CD4-positive, alpha-beta memory T cell (primary cell): Measurements from ENCODE around the gene ATP2B2. TPM values are rescaled to one million over a fixed set of nuclear protein-coding genes. Genes with fewer than 3 reads are reported as not detected.

Experiments
- CTCF ChIA-PET: fragments of 350-600 bp; sonication (Branson Sonifier 250); formaldehyde crosslinking; loops from one replicate; lab custom pipeline; 2021; ENCODE audit warnings: inconsistent platforms; ENCODE audit not compliant: partially characterized antibody; lab: Charles Lee
- POLR2A ChIA-PET: fragments of 350-600 bp; sonication (Branson Sonifier 250); formaldehyde crosslinking; loops from one replicate; lab custom pipeline; 2021; ENCODE audit not compliant: partially characterized antibody; lab: Charles Lee
- DNase-seq, 5 donors: peaks; one replicate each; pipeline versions ENCODE4 v3.0.0 to v3.0.0-alpha.2; 2020 to 2022; ENCODE audit warnings: mixed read lengths in 1 of 5
- H3K27ac ChIP-seq: one replicate; pipeline ENCODE4 v1.7.0; 2013; ENCODE audit warnings: low read depth, low read length
- H3K27me3 ChIP-seq: 2 replicates; pipeline ENCODE4 v1.7.0; 2013; ENCODE audit warnings: mild to moderate bottlenecking, low read length, moderate library complexity; ENCODE audit not compliant: insufficient read depth
- H3K36me3 ChIP-seq: 2 replicates; pipeline ENCODE4 v1.7.0; 2013; ENCODE audit warnings: mild to moderate bottlenecking, low read length, moderate library complexity; ENCODE audit not compliant: insufficient read depth
- H3K4me1 ChIP-seq: 2 replicates; pipeline ENCODE4 v1.7.0; 2013; ENCODE audit warnings: mild to moderate bottlenecking, low read length, moderate library complexity; ENCODE audit not compliant: insufficient read depth
- H3K4me3 ChIP-seq, 2 donors: one replicate each; pipeline ENCODE4 v1.7.0; 2013; ENCODE audit warnings: low read length in 2 of 2, mild to moderate bottlenecking in 1 of 2
- H3K9me3 ChIP-seq, 2 donors: one replicate each; pipeline ENCODE4 v1.7.0; 2013; ENCODE audit warnings: low read length in 2 of 2, control low read depth in 1 of 2; ENCODE audit not compliant: control insufficient read depth in 1 of 2
- H3K27ac Mint-ChIP-seq, 7 donors: one replicate each; pipeline ENCODE4 v1.8.0; 2020 to 2021; ENCODE audit warnings: mixed read lengths in 7 of 7, mild to moderate bottlenecking in 6 of 7, inconsistent platforms in 3 of 7, moderate library complexity in 3 of 7
- H3K27me3 Mint-ChIP-seq, 2 donors: one replicate each; pipeline ENCODE4 v1.8.0; 2020 to 2021; ENCODE audit warnings: mixed read lengths in 2 of 2
- H3K36me3 Mint-ChIP-seq, 2 donors: one replicate each; pipeline ENCODE4 v1.8.0; 2020 to 2021; ENCODE audit warnings: mixed read lengths in 2 of 2, inconsistent platforms in 1 of 2, mild to moderate bottlenecking in 1 of 2
- H3K4me1 Mint-ChIP-seq, 4 donors: one replicate each; pipeline ENCODE4 v1.8.0; 2020 to 2021; ENCODE audit warnings: mixed read lengths in 4 of 4, mild to moderate bottlenecking in 1 of 4
- H3K4me3 Mint-ChIP-seq, 8 donors: one replicate each; pipeline ENCODE4 v1.8.0; 2020 to 2021; ENCODE audit warnings: mixed read lengths in 8 of 8, mild to moderate bottlenecking in 7 of 8, moderate library complexity in 6 of 8, inconsistent platforms in 3 of 8
- H3K9me3 Mint-ChIP-seq, 8 donors: one replicate each; pipeline ENCODE4 v1.8.0; 2020 to 2021; ENCODE audit warnings: mixed read lengths in 8 of 8, mild to moderate bottlenecking in 5 of 8, inconsistent platforms in 3 of 8, moderate library complexity in 1 of 8
- intact Hi-C: fragments of 100-400 bp; cut with micrococcal nuclease; formaldehyde crosslinking; loops from one replicate; pipeline ENCODE4 v1.15.1; 2023
- polyA plus RNA-seq, 2 donors: library from polyadenylated mRNA; unstranded; fragments of 300-500 nt; fragmentation: Illumina TruSeq; gene quantifications; one replicate each; pipeline ENCODE4 v1.2.3, GENCODE V29; 2021
- total RNA-seq, 2 experiments: library from RNA; stranded (reverse); gene quantifications; one replicate each; pipeline ENCODE4 v1.2.3, GENCODE V29; 2021

ATP2B2 gene
- total and polyA plus RNA-seq, 4 experiments from 2014 or later, result not detected

DNA sequence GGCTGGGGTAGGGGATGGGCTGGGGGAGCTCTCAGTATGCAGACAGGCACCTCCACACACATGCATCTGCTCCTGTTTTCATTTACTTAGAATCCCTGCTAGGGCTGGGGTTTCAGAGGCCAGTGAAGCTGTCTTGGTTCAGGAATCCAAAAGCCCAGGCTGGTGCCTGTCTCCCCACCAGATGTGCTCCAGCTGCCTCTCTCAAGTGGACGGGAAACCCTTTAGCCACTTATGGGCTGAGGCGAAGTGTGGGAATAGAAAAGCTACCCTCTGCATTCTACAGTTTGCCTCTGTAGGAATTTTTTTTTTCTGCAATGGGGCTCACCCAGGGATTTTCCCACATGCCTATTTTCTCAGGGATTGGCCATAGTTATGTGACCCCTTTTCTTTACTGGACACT, 72.5 kb downstream of the ATP2B2 start:
- H3K9me3 ChIP-seq, result no peaks in the 10 kb centered on the region
- Mint-ChIP-seq H3K36me3 (no peaks in the 10 kb centered on the region), H3K27me3 (peaks cover 0 to 3% of the 10 kb centered on the region in 2 donors), H3K27ac (no peak overlapping the region), H3K4me1 (peaks cover 6 to 18% (median 15%) of the 10 kb centered on the region in 4 donors), H3K4me3 (no peak overlapping the region), H3K9me3 (no peaks in the 10 kb centered on the region)
- intact Hi-C loops, result no loop called here
- CTCF ChIA-PET, result no interaction called here
- H3K27me3 ChIP-seq, result no peaks in the 10 kb centered on the region
- no peak overlapping the region for H3K4me3 ChIP-seq
- POLR2A ChIA-PET, result interaction anchor here (1.3 kb wide), 1 partner anchor 37 kb away, joined by 4 read pairs; no protein-coding TSS in a partner anchor
- H3K4me1 ChIP-seq, result peaks cover 18% of the 10 kb centered on the region
- DNase-seq, result no peak
- H3K27ac ChIP-seq, result no peak overlapping the region
- no peaks in the 10 kb centered on the region for H3K36me3 ChIP-seq

DNA sequence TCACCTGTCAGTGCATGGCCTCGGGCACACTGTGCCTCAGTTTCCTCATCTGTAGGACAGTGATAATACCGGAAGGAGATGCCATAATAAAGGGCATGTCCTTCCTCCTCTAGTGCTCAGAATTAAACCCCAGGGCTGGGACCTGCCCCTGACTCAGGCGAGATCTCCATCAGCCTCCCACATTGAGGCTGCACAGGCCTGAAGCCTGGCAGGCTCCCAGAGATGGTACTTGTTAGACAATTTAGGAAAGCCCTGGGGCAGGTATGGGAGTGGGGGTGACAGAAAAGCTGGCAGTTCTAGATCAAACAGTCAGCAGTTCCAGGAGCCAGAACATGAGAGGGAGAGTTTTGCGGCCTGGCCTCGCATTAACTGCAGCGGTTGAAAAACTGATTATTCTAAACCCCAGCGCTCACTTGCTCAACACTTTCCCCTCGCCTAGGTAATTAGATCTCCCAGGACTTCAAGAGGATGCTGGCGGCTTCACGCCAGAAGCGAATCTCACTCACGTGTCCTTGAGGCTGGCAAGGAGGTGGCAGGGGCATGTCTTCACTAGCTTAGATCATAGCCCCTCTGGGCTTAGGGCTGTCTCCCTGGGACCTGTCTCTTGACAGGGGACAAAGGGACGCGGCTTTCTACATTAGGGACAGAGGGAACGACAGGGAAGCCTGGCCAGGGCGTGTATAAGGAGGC, 73.1 kb downstream of the ATP2B2 start:
- Mint-ChIP-seq H3K27me3 (peaks cover 0 to 3% of the 10 kb centered on the region in 2 donors), H3K4me3 (no peak overlapping the region), H3K27ac (peak overlapping the region in 1 of 7 donors; percentile 53), H3K36me3 (no peaks in the 10 kb centered on the region), H3K9me3 (no peaks in the 10 kb centered on the region), H3K4me1 (peaks cover 1 to 12% (median 10%) of the 10 kb centered on the region in 4 donors)
- no peaks in the 10 kb centered on the region for H3K9me3 ChIP-seq
- intact Hi-C loops, result no loop called here
- peaks cover 12% of the 10 kb centered on the region for H3K4me1 ChIP-seq
- ChIA-PET POLR2A (no interaction called here), CTCF (interaction anchor here (0.9 kb wide), 1 partner anchor 19 kb away, joined by 3 read pairs; no protein-coding TSS in a partner anchor)
- DNase-seq, result no peak
- no peaks in the 10 kb centered on the region for H3K27me3 ChIP-seq
- H3K27ac ChIP-seq, result no peak overlapping the region
- no peak overlapping the region for H3K4me3 ChIP-seq
- H3K36me3 ChIP-seq, result no peaks in the 10 kb centered on the region

DNA sequence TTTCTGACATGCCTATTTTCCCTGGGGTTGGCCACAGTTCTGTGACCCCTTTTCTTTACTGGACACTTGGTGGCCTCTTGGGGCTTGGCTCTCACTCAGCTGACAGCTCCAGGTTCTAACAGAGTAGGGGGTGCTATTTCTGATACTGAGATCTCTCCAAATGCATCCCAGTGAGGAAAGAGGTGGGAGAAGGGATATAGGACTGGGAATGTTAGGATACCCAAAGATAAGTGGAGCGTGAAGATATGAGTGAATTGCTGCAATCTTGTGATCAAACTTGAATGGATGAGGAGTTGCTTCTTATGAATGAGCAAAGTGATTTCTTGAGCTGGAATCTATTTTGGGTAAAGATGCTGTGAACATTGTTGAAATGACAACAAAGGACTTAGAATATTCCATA, 74.6 kb downstream of the ATP2B2 start:
- intact Hi-C loops, result no loop called here
- Histone ChIP-seq H3K4me3 (no peak overlapping the region), H3K9me3 (no peaks in the 10 kb centered on the region), H3K27ac (no peak overlapping the region), H3K4me1 (no peaks in the 10 kb centered on the region), H3K27me3 (no peaks in the 10 kb centered on the region), H3K36me3 (no peaks in the 10 kb centered on the region)
- H3K4me1 Mint-ChIP-seq, result no peaks in the 10 kb centered on the region
- DNase-seq, result no peak
- peaks cover 0 to 3% of the 10 kb centered on the region in 2 donors for H3K27me3 Mint-ChIP-seq
- H3K27ac Mint-ChIP-seq, result no peak overlapping the region
- ChIA-PET POLR2A (no interaction called here), CTCF (no interaction called here)
- no peaks in the 10 kb centered on the region for H3K36me3 Mint-ChIP-seq
- H3K4me3 Mint-ChIP-seq, result no peak overlapping the region
- H3K9me3 Mint-ChIP-seq, result no peaks in the 10 kb centered on the region

DNA sequence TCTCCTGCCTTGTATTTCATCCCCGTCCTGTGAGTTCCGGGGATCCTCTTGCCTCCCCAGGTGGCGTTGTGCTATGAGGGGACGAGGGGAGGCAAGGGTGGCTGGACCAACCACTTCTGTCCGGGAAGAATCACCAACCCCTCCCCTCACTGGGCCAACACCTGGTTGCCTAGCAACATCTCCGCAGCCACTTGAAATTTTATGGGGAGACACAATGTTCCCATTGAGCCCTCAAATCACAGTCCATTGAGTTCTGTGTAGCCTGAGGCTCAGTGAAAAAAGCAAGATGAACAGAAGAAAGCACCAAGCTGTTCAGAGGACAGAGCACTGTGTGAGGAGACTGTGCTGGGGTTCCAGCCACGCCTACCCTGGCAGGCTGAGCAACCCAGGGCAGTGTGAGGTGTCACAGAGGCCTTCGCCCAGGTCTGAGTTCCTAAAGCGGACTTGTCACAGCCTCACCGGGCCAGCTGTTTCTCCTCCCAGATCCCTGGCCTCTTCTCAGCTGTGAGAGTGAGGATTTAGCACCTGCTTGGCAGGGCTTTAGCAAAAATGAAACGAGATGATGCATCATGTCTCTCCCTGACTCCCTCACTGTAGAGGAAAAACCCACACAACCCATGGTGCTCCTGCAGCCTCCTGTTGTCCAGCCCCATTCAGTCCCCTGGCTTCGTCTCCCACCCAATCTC, 76.8 kb downstream of the ATP2B2 start:
- POLR2A ChIA-PET, result no interaction called here
- Mint-ChIP-seq H3K36me3 (no peaks in the 10 kb centered on the region), H3K4me1 (no peaks in the 10 kb centered on the region)

DNA sequence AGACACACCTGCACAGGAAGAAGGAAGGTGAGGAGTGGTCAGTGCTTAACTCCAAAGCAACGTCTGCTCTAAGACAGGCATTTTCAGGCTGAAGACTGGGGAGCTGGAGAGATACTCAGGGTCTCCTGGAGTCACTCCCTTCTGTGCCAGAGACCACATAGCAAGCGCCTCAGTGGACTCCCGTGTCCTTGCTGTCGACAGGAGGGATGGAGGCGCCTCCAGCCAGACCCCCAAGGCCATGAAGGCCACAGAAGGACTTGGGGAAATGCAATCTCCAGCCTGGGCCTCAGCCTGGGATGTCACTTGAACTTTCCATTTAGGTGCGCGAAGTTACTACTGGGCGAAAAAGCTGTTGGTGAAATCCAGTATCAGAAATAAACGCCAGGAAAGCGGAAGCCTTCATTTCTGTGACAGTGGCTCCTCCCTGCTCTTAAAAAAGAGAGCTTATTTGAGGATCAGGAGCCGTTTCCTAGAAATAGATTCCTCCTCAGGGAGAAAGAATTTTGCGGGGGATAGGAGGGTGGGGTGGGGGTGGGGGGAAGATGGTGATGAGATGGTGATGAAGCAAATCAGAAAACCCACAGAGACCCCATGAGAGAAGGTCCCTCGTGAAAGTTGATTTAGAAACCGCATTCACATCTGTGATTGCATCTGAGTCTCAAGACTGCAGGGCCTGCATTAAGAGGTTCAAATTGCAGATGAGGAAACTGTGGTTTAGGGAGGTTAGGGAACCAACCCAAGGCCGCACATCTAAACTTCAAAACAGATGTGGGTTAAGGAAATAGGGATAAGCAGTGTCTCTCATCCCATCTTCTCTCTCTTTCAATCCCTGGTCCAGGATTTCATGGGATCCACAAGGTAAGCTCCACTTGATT, 78.8 kb downstream of the ATP2B2 start:
- Mint-ChIP-seq H3K9me3 (no peaks in the 10 kb centered on the region), H3K27ac (no peak overlapping the region)
- CTCF ChIA-PET, result interaction anchor here (1.4 kb wide), 1 partner anchor 11 kb away, joined by 5 read pairs; no protein-coding TSS in a partner anchor

More for the DNA sequence above, 76.8 kb downstream of the ATP2B2 start:
- Histone ChIP-seq H3K4me1 (no peaks in the 10 kb centered on the region), H3K4me3 (no peak overlapping the region), H3K36me3 (no peaks in the 10 kb centered on the region), H3K9me3 (no peaks in the 10 kb centered on the region), H3K27ac (no peak overlapping the region), H3K27me3 (no peaks in the 10 kb centered on the region)
- Mint-ChIP-seq H3K4me3 (no peak overlapping the region), H3K27ac (peak overlapping the region in 2 of 7 donors; percentile 5 to 75), H3K27me3 (peaks cover 0 to 3% of the 10 kb centered on the region in 2 donors), H3K9me3 (no peaks in the 10 kb centered on the region)
- CTCF ChIA-PET, result no interaction called here
- no peak for DNase-seq
- intact Hi-C loops, result no loop called here

DNA sequence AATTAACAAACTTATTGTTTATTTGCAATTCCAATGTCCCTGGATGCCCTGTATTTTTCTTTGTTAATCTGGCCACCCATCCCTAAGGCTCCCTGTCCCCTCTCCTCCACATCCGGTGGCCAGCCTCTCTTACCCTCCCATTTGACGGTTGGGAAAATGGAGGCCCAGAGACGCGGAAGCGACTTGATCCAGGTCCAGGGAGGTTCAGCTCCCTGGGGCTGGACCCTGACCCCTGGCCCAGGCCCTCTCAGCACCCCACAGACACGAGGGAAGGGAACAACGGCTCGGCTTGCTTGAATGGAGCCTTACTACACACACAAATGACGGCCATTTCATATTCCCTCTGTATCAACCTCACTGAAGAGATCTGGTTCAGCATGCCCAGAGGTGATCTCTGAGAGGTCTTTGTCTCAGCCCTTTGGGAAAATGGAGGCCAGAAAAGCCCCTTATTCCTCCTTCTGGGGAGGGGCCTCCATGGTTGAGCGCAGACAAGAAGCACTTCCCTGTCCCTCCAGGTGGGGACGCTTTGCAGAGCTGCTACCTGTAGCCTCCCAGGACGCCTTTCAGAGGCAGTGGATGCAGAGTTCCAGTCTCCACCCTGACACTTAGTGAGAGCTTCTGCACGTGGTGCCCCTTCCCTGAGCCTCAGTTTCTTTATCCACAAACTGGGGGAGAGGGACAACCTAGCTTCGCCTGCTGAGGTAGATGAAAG, 82.1 kb downstream of the ATP2B2 start:
- no peaks in the 10 kb centered on the region for H3K27me3 Mint-ChIP-seq
- Histone ChIP-seq H3K27ac (no peak overlapping the region), H3K36me3 (no peaks in the 10 kb centered on the region), H3K4me1 (peaks cover 14% of the 10 kb centered on the region), H3K27me3 (no peaks in the 10 kb centered on the region), H3K4me3 (no peak overlapping the region), H3K9me3 (no peaks in the 10 kb centered on the region)
- CTCF ChIA-PET, result no interaction called here
- DNase-seq, result no peak
- intact Hi-C loops, result no loop called here
- no peaks in the 10 kb centered on the region for H3K9me3 Mint-ChIP-seq
- no peaks in the 10 kb centered on the region for H3K36me3 Mint-ChIP-seq
- no peak overlapping the region for H3K4me3 Mint-ChIP-seq
- POLR2A ChIA-PET, result no interaction called here
- peaks cover 4 to 10% (median 6%) of the 10 kb centered on the region in 4 donors for H3K4me1 Mint-ChIP-seq
- no peak overlapping the region for H3K27ac Mint-ChIP-seq

More for the DNA sequence above, 78.8 kb downstream of the ATP2B2 start:
- Mint-ChIP-seq H3K4me1 (no peaks in the 10 kb centered on the region), H3K4me3 (no peak overlapping the region), H3K36me3 (no peaks in the 10 kb centered on the region), H3K27me3 (peaks cover 0 to 3% of the 10 kb centered on the region in 2 donors)
- no peaks in the 10 kb centered on the region for H3K4me1 ChIP-seq
- POLR2A ChIA-PET, result interaction anchor here (0.8 kb wide), 1 partner anchor 10 kb away, joined by 3 read pairs; no protein-coding TSS in a partner anchor
- no peaks in the 10 kb centered on the region for H3K36me3 ChIP-seq
- H3K4me3 ChIP-seq, result no peak overlapping the region
- H3K27me3 ChIP-seq, result no peaks in the 10 kb centered on the region
- no peak for DNase-seq
- no peaks in the 10 kb centered on the region for H3K9me3 ChIP-seq
- no peak overlapping the region for H3K27ac ChIP-seq
- intact Hi-C loops, result no loop called here
